Measurements from ENCODE around the gene VEPH1.

VEPH1 gene

DNA sequence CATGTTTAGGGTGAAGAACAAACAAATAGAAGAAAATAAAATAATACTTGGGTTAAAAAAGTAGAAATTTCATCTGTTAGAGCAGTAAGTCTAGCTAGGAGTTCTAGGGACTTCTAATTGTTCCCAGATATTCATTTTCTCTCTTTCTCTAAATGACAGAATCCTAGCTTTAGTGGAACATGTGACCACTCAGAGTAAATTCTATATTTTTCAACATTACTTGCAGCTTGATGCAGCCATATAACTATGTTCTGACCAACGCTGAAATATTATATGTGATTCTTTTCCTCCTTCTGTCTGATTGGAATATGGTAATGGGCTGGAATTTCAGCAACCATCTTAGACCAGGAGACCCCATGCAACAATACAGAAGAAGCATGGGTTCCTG is 58.4 kb downstream of the VEPH1 start:
- DNase-seq (ENCODE audit: insufficient read length, low spot score), result no peak
- FAIRE-seq, result no peak

DNA sequence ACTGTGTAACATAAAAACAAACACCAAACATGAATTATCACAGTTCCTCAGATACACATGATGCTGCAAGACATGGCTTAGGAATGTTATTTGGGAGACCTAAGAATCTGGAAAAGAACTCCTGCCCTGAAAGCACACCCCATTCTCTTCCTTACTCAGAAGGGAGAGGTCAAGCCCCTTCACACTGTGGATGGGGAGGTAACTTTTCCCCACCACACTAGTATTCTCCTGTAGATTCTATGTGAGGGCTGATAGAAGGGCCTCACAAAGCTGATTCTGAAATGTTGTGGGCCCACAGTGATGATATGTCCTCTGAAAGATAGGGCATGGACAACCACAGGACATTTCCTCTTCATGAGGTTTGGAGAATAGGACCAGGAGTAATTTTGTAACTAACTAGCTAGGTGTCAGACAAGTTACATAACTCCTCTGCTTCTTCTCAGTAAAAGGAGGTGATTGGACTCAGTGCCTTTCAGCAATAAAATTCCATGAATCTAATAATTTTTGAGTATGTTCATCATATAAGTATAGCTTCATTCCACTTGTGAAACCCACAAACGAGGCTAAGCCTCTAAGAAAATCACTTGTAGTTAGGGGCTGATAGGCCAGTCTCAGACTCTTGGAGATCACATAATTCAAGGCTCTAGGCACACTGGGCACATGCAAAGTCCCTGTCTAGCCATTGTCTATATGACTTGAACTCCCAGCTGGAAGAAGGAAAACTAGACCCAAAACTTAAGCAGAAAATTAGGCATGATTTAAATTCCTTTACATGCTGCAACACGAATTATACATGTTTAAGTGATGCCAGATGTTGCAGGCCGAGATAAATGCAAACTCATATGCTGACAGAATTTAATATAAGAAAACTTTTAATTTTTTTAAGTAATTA is 59.1 kb downstream of the VEPH1 start:
- DNase-seq (ENCODE audit: insufficient read length, low spot score), result no peak
- no peak for TF ChIP-seq POLR2A (IDR thresholded peaks at IDR 0.05; ENCODE audit: low read depth, low read length)
- TF ChIP-seq TAF1 (IDR thresholded peaks at IDR 0.05; ENCODE audit: low read depth, low read length), result no peak
- no peak for TF ChIP-seq POU2F2 (IDR thresholded peaks at IDR 0.05; ENCODE audit: low read depth, low read length)
- TF ChIP-seq SPI1 (IDR thresholded peaks at IDR 0.05; ENCODE audit: low read depth, low read length), result no peak
- TF ChIP-seq POLR2AphosphoS5 (IDR thresholded peaks at IDR 0.05; ENCODE audit: low read depth, low read length), result no peak
- no peak for TF ChIP-seq PAX5 (IDR thresholded peaks at IDR 0.05; ENCODE audit: insufficient read depth, low read length, severe bottlenecking)
- FAIRE-seq, result no peak

More for the DNA sequence above, 58.4 kb downstream of the VEPH1 start:
- TF ChIP-seq POU2F2 (IDR thresholded peaks at IDR 0.05; ENCODE audit: low read depth, low read length) (no peak), SPI1 (IDR thresholded peaks at IDR 0.05; ENCODE audit: low read depth, low read length) (no peak), POLR2A (IDR thresholded peaks at IDR 0.05; ENCODE audit: low read depth, low read length) (no peak), TAF1 (IDR thresholded peaks at IDR 0.05; ENCODE audit: low read depth, low read length) (no peak)

DNA sequence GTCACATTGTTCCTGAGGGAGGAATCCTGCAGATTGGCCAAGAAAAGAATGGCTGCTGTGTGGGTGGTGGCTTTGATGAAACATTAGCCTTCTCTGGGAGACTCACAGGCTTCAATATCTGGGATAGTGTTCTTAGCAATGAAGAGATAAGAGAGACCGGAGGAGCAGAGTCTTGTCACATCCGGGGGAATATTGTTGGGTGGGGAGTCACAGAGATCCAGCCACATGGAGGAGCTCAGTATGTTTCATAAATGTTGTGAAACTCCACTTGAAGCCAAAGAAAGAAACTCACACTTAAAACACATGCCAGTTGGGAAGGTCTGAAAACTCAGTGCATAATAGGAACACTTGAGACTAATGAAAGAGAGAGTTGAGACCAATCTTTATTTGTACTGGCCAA is 60.5 kb downstream of the VEPH1 start:
- no peak for TF ChIP-seq TAF1 (IDR thresholded peaks at IDR 0.05; ENCODE audit: low read depth, low read length)
- no peak for TF ChIP-seq POLR2A (IDR thresholded peaks at IDR 0.05; ENCODE audit: low read depth, low read length)
- no peak for TF ChIP-seq PAX5 (IDR thresholded peaks at IDR 0.05; ENCODE audit: insufficient read depth, low read length, severe bottlenecking)
- TF ChIP-seq POLR2AphosphoS5 (IDR thresholded peaks at IDR 0.05; ENCODE audit: low read depth, low read length), result no peak
- TF ChIP-seq POU2F2 (IDR thresholded peaks at IDR 0.05; ENCODE audit: low read depth, low read length), result no peak
- no peak for TF ChIP-seq SPI1 (IDR thresholded peaks at IDR 0.05; ENCODE audit: low read depth, low read length)
- DNase-seq (ENCODE audit: insufficient read length, low spot score), result no peak
- no peak for FAIRE-seq

DNA sequence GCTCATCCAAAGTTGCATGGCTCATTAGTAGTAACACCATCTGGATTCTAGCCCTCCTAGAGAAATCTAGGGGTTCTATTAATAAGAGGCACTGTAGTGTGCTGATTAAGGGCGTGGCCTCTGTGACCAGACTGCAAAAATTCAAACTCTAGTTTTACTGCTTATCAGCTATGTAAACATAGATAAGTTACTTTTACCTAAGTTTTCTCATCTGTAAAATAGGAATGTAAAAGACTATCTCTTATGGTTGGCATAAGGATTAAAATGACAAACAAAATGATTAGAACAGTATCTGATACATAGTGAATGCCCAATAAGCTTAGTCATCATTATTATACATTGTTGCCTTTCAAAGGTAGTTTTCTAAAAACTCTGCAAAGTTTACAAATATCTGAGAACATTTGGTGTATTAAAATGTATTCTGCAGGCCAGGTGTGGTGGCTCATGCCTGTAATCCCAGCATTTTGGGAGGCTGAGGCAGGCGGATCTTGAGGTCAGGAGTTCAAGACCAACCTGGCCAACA is 62.1 kb downstream of the VEPH1 start:
- no peak for FAIRE-seq
- no peak for TF ChIP-seq POU2F2 (IDR thresholded peaks at IDR 0.05; ENCODE audit: low read depth, low read length)
- no peak for TF ChIP-seq SPI1 (IDR thresholded peaks at IDR 0.05; ENCODE audit: low read depth, low read length)
- TF ChIP-seq TAF1 (IDR thresholded peaks at IDR 0.05; ENCODE audit: low read depth, low read length), result no peak
- TF ChIP-seq POLR2A (IDR thresholded peaks at IDR 0.05; ENCODE audit: low read depth, low read length), result no peak
- no peak for TF ChIP-seq PAX5 (IDR thresholded peaks at IDR 0.05; ENCODE audit: insufficient read depth, low read length, severe bottlenecking)
- no peak for TF ChIP-seq POLR2AphosphoS5 (IDR thresholded peaks at IDR 0.05; ENCODE audit: low read depth, low read length)
- no peak for DNase-seq (ENCODE audit: insufficient read length, low spot score)

DNA sequence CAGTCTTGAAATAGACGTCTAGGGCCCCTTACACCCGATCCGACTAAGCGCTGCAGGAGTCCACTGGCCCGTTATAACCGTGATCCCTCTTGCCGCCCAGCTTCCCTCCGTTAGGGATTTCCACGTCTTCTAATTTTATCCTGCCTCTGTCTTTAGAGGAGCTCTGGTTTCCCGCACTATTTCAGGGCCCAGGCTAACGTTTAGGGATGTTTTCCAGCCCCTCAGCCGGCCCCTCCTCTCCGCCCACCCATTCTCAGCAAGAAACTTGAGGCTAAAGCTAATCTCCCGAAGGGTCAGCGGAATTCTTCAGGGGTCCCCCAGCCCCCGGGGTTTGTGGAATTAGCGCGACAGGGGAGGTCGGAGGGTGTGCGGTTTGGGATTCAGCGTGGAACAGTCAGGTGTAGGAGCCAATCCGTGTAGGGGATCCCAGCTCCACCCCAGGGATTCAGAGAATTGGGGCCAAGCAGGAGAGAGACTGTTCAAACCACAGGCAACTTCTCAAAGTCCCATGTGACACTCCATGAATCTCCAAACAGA is 65.0 kb downstream of the VEPH1 start:
- no peak for FAIRE-seq
- TF ChIP-seq POLR2AphosphoS5 (IDR thresholded peaks at IDR 0.05; ENCODE audit: low read depth, low read length), result no peak
- no peak for TF ChIP-seq POLR2A (IDR thresholded peaks at IDR 0.05; ENCODE audit: low read depth, low read length)
- TF ChIP-seq SPI1 (IDR thresholded peaks at IDR 0.05; ENCODE audit: low read depth, low read length), result no peak
- TF ChIP-seq PAX5 (IDR thresholded peaks at IDR 0.05; ENCODE audit: insufficient read depth, low read length, severe bottlenecking), result no peak
- TF ChIP-seq TAF1 (IDR thresholded peaks at IDR 0.05; ENCODE audit: low read depth, low read length), result no peak
- no peak for TF ChIP-seq POU2F2 (IDR thresholded peaks at IDR 0.05; ENCODE audit: low read depth, low read length)
- no peak for DNase-seq (ENCODE audit: insufficient read length, low spot score)

DNA sequence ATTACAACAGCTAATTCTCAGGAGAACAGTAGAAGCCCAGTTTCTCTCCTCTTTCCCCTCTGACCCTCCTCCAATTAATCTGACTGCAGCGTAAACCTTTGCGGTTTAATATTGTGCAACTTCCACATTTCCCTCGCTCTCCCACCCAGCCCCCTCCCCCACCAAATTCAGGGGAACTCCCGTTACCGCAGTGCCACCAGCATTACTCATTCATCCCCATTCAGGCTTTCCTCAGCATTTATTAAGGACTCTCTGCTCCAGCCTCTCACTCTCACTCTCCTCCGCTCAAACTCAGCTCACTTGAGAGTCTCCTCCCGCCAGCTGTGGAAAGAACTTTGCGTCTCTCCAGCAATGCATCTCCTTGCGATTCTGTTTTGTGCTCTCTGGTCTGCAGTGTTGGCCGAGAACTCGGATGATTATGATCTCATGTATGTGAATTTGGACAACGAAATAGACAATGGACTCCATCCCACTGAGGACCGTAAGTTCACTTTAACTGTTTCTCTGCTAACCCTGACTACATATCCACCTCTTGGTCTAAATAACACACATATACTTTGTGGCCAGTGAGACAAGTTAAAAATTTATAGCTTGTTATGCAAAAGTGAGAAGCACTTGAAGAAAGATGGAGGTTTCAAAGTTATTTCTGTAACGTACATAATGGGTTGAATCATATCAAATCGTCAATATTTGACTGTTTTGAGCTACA is 66.5 kb downstream of the VEPH1 start, which contains the start of gene PTX3:
TSS of gene PTX3 (plus strand) at position 268 of the 709 bp plus-strand sequence. CDS start at position 352, 84 bp downstream.
- FAIRE-seq, result no peak
- TF ChIP-seq POU2F2 (IDR thresholded peaks at IDR 0.05; ENCODE audit: low read depth, low read length) (no peak), SPI1 (IDR thresholded peaks at IDR 0.05; ENCODE audit: low read depth, low read length) (no peak), POLR2AphosphoS5 (IDR thresholded peaks at IDR 0.05; ENCODE audit: low read depth, low read length) (no peak), PAX5 (IDR thresholded peaks at IDR 0.05; ENCODE audit: insufficient read depth, low read length, severe bottlenecking) (no peak), POLR2A (IDR thresholded peaks at IDR 0.05; ENCODE audit: low read depth, low read length) (no peak), TAF1 (IDR thresholded peaks at IDR 0.05; ENCODE audit: low read depth, low read length) (no peak)
- DNase-seq (ENCODE audit: insufficient read length, low spot score), result no peak

DNA sequence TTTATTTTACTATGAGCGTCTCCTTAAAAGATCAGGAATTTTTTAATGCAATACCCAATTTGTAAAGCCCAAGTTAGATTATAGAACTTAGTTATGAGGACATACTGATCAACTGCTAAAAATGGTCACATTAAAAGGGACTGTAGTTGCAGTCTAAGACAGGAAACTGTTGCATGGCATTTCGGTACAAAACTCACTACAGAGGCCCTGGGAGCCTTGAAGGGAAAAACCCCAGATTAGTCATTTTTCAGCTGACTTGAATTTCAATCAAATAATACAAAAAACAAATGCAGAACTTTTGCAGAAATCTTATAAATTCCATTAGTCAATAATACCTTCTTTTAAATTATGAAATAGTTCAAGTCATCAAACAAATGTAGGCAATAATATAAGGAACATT is 73.5 kb downstream of the VEPH1 start:
- DNase-seq (ENCODE audit: insufficient read length, low spot score), result no peak
- TF ChIP-seq PAX5 (IDR thresholded peaks at IDR 0.05; ENCODE audit: insufficient read depth, low read length, severe bottlenecking), result no peak
- TF ChIP-seq POLR2A (IDR thresholded peaks at IDR 0.05; ENCODE audit: low read depth, low read length), result no peak
- TF ChIP-seq POLR2AphosphoS5 (IDR thresholded peaks at IDR 0.05; ENCODE audit: low read depth, low read length), result no peak
- TF ChIP-seq POU2F2 (IDR thresholded peaks at IDR 0.05; ENCODE audit: low read depth, low read length), result no peak
- TF ChIP-seq TAF1 (IDR thresholded peaks at IDR 0.05; ENCODE audit: low read depth, low read length), result no peak
- no peak for TF ChIP-seq SPI1 (IDR thresholded peaks at IDR 0.05; ENCODE audit: low read depth, low read length)
- no peak for FAIRE-seq

DNA sequence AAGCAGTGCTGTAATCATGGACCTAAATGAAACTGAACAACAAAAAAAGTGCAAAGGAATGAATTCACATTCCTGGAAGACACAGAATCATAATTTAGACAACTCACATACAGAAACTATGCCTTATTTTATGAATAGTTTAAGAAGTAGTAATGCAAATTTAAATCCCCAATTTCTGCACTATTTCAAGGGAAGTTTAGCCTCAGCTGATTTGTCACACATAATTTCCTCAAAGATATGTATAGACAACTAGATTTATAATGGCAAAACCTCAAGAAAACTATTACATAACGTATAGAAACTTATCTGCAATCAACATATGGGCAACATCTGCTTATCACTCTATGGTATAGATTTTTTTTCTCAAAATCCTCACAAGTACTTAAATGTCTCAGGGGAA is 74.4 kb downstream of the VEPH1 start:
- TF ChIP-seq POLR2A (IDR thresholded peaks at IDR 0.05; ENCODE audit: low read depth, low read length), result no peak
- DNase-seq (ENCODE audit: insufficient read length, low spot score), result no peak
- FAIRE-seq, result no peak

DNA sequence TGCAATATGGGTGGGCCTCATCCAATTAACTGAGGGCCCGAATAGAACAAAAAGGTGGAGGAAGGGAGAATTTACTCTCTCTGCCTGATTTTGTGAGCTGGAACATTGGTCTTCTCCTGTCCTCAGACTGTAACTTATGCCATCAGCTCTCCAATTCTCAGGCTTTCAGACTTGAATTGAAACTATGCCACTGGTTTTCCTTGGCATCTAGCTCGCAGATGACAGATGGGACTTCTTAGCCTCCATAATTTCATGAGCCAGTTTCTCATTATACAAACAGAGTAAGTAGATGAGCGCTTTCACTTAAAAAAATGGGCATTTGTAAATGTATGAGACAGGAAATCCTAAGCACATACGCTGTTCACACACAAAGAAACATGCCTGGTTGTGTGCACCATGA is 75.3 kb downstream of the VEPH1 start:
- DNase-seq (ENCODE audit: insufficient read length, low spot score) (no peak), FAIRE-seq (no peak)
- TF ChIP-seq POU2F2 (IDR thresholded peaks at IDR 0.05; ENCODE audit: low read depth, low read length) (no peak), POLR2AphosphoS5 (IDR thresholded peaks at IDR 0.05; ENCODE audit: low read depth, low read length) (no peak), PAX5 (IDR thresholded peaks at IDR 0.05; ENCODE audit: insufficient read depth, low read length, severe bottlenecking) (no peak), POLR2A (IDR thresholded peaks at IDR 0.05; ENCODE audit: low read depth, low read length) (no peak), SPI1 (IDR thresholded peaks at IDR 0.05; ENCODE audit: low read depth, low read length) (no peak), TAF1 (IDR thresholded peaks at IDR 0.05; ENCODE audit: low read depth, low read length) (no peak)
